HCT116 (cell line): ENCODE measurements around the gene MBTPS1. TPM values are rescaled to one million over a fixed set of nuclear protein-coding genes. Genes with fewer than 3 reads are reported as not detected.

ENCODE experiments used
- ATAC-seq: fragments of 200-7000 bp; cut with Tn5 transposase; 2 replicates; pipeline ENCODE4 v1.9.1; 2020; ENCODE audit warnings: mild to moderate bottlenecking, moderate library complexity
- BruUV-seq: library from RNA; stranded (reverse); fragments of 400-500 nt; replicated peaks from 2 replicates; lab custom pipeline; 2021; lab: Mats Ljungman, UMichigan
- CTCF ChIA-PET: fragments of 300-600 bp; sonication (Branson Sonifier 250); formaldehyde crosslinking; loops from one replicate; lab custom pipeline; 2021; ENCODE audit warnings: antibody characterized with exemption; lab: Charles Lee
- POLR2A ChIA-PET: fragments of 300-600, 350-600 bp; sonication (Branson Sonifier 250); formaldehyde crosslinking; loops from one replicate; lab custom pipeline; 2021; ENCODE audit warnings: antibody characterized with exemption; lab: Charles Lee
- RAD21 ChIA-PET, 2 experiments: fragments of 300-600 bp; sonication (Branson Sonifier 250); formaldehyde crosslinking; loops; one replicate each; lab custom pipeline; 2023; ENCODE audit warnings: low total read pairs in 2 of 2; ENCODE audit not compliant: uncharacterized antibody in 2 of 2, unreplicated experiment in 2 of 2, low non-redundant PET in 1 of 2; lab: Charles Lee
- DNase-seq: peaks from one replicate; pipeline ENCODE4 v3.0.0-alpha.2; 2010; ENCODE audit warnings: low read depth, low spot score
- H2AFZ ChIP-seq: fragments of 200-600 bp; shearing (Covaris generic), sonication (generic); 2 replicates; pipeline ENCODE4 v1.6.1; 2017; ENCODE audit warnings: low read depth, mixed run types, mixed read lengths, antibody characterized with exemption, low read length; ENCODE audit not compliant: poor library complexity, severe bottlenecking
- H3K27ac ChIP-seq: 2 replicates; pipeline ENCODE4 v1.5.1; 2012; ENCODE audit warnings: low read depth, low read length
- H3K27me3 ChIP-seq: fragments of 200-600 bp; sonication (generic); 2 replicates; pipeline ENCODE4 v1.6.1; 2016; ENCODE audit warnings: mixed run types, low read length, mixed read lengths; ENCODE audit not compliant: insufficient read depth
- H3K36me3 ChIP-seq, 2 experiments: fragments of 200-500 bp in 1 of 2; fragments of 200-600 bp in 1 of 2; sonication (Bioruptor generic) in 1 of 2; sonication (generic) in 1 of 2; 2 replicates each; pipeline versions ENCODE4 v1.5.1 to v1.6.1; 2014 to 2016; ENCODE audit warnings: low read length in 2 of 2, inconsistent platforms in 1 of 2, mixed read lengths in 1 of 2, mixed run types in 1 of 2; ENCODE audit not compliant: insufficient read depth in 2 of 2, control insufficient read depth in 1 of 2
- H3K4me1 ChIP-seq, 2 experiments: fragments of 200-600 bp in 1 of 2; sonication (generic) in 1 of 2; 2 replicates each; pipeline versions ENCODE4 v1.5.1 to v1.6.1; 2012 to 2017; ENCODE audit warnings: low read length in 2 of 2, inconsistent platforms in 1 of 2, mild to moderate bottlenecking in 1 of 2, mixed read lengths in 1 of 2, mixed run types in 1 of 2, moderate library complexity in 1 of 2; ENCODE audit not compliant: insufficient read depth in 2 of 2, control insufficient read depth in 1 of 2
- H3K4me2 ChIP-seq: fragments of 200-600 bp; sonication (generic); 2 replicates; pipeline ENCODE4 v1.6.1; 2017; ENCODE audit warnings: mixed run types, low read length, mixed read lengths
- H3K4me3 ChIP-seq, 2 experiments: fragments of 200-600 bp in 1 of 2; sonication (generic) in 1 of 2; replicated peaks in 1 of 2; 2 replicates each; pipeline ENCODE4 v1.5.1; 2011 to 2016; ENCODE audit warnings: low read length in 2 of 2, control low read depth in 1 of 2, low read depth in 1 of 2, mild to moderate bottlenecking in 1 of 2, mixed read lengths in 1 of 2, mixed run types in 1 of 2
- H3K79me2 ChIP-seq: fragments of 200-600 bp; sonication (generic); 2 replicates; pipeline ENCODE4 v1.6.1; 2017; ENCODE audit warnings: mild to moderate bottlenecking, mixed run types, low read length, moderate library complexity, mixed read lengths; ENCODE audit not compliant: insufficient read depth
- H3K9ac ChIP-seq: fragments of 200-600 bp; sonication (generic); 2 replicates; pipeline ENCODE4 v1.6.1; 2016; ENCODE audit warnings: low read length, mixed read lengths
- H3K9me2 ChIP-seq: fragments of 200-600 bp; sonication (generic), shearing (Covaris generic); 2 replicates; pipeline ENCODE4 v1.6.1; 2017; ENCODE audit warnings: mixed run types, mild to moderate bottlenecking, moderate library complexity; ENCODE audit not compliant: insufficient read depth
- H3K9me3 ChIP-seq, 2 experiments: fragments of 200-500 bp in 1 of 2; fragments of 200-600 bp in 1 of 2; sonication (Bioruptor generic) in 1 of 2; sonication (generic) in 1 of 2; 2 replicates each; pipeline ENCODE4 v1.6.1; 2014 to 2017; ENCODE audit warnings: low read length in 2 of 2, mixed read lengths in 2 of 2, inconsistent platforms in 1 of 2, low read depth in 1 of 2, mild to moderate bottlenecking in 1 of 2, mixed run types in 1 of 2, moderate library complexity in 1 of 2; ENCODE audit not compliant: control insufficient read depth in 1 of 2, insufficient read depth in 1 of 2
- H4K20me1 ChIP-seq: fragments of 200-600 bp; sonication (generic), shearing (Covaris generic); 2 replicates; pipeline ENCODE4 v1.6.1; 2017; ENCODE audit warnings: mixed run types, mild to moderate bottlenecking, moderate library complexity; ENCODE audit not compliant: insufficient read depth
- CBX3 ChIP-seq: IDR thresholded peaks from 2 replicates; pipeline ENCODE4 v1.6.1; 2012; ENCODE audit warnings: low read depth
- CEBPB ChIP-seq: IDR thresholded peaks from 2 replicates; pipeline ENCODE4 v1.6.1; 2012; ENCODE audit warnings: low read depth
- CTCF ChIP-seq, 3 experiments: fragments of 200-600 bp in 1 of 3; sonication (generic) in 1 of 3; IDR thresholded peaks in 2 of 3; conservative IDR thresholded peaks in 1 of 3; 2 replicates each; pipeline ENCODE4 v1.5.1; 2012 to 2017; ENCODE audit warnings: low read depth in 2 of 3, low read length in 2 of 3, antibody characterized with exemption in 1 of 3, borderline replicate concordance in 1 of 3, control low read depth in 1 of 3, mild to moderate bottlenecking in 1 of 3, mixed read lengths in 1 of 3, mixed run types in 1 of 3, moderate library complexity in 1 of 3; ENCODE audit not compliant: insufficient read depth in 1 of 3
- EGR1 ChIP-seq: IDR thresholded peaks from 2 replicates; pipeline ENCODE4 v1.6.1; 2012; ENCODE audit warnings: low read depth
- ELF1 ChIP-seq: IDR thresholded peaks from 2 replicates; pipeline ENCODE4 v1.6.1; 2012; ENCODE audit warnings: low read depth, borderline replicate concordance
- EZH2 ChIP-seq: fragments of 200-600 bp; sonication (generic); IDR thresholded peaks from 2 replicates; pipeline ENCODE4 v1.6.1; 2017; ENCODE audit warnings: antibody characterized with exemption, mixed run types
- EZH2phosphoT487 ChIP-seq: fragments of 200-600 bp; IDR thresholded peaks from 2 replicates; pipeline ENCODE4 v1.6.1; 2018; ENCODE audit warnings: antibody characterized with exemption, borderline replicate concordance
- POLR2A ChIP-seq: IDR thresholded peaks from 2 replicates; pipeline ENCODE4 v1.7.0; 2011; ENCODE audit warnings: borderline replicate concordance; ENCODE audit not compliant: insufficient read depth, insufficient read length; ENCODE audit errors: extremely low read depth
- SRF ChIP-seq: IDR thresholded peaks from 2 replicates; pipeline ENCODE4 v1.6.1; 2012; ENCODE audit warnings: low read depth
- YY1 ChIP-seq: IDR thresholded peaks from 2 replicates; pipeline ENCODE4 v1.6.1; 2011; ENCODE audit warnings: low read length, low read depth, moderate library complexity, mild to moderate bottlenecking; ENCODE audit not compliant: insufficient replicate concordance; ENCODE audit errors: extremely low read depth
- ZNF274 ChIP-seq: fragments of 200-500 bp; sonication (Bioruptor generic); IDR thresholded peaks from 2 replicates; pipeline ENCODE4 v1.6.1; 2014; ENCODE audit warnings: mild to moderate bottlenecking, low read depth, low read length, inconsistent platforms
- intact Hi-C: fragments of 100-400 bp; cut with micrococcal nuclease; formaldehyde crosslinking; loops from 2 replicates; pipeline ENCODE4 v1.10.0; 2022
- total RNA-seq: library from RNA; stranded (reverse); gene quantifications from one replicate; pipeline ENCODE4 v1.2.1, GENCODE V29; 2021; ENCODE audit not compliant: unreplicated experiment
- TF ChIP-seq, protein P1 (sequence below): IDR thresholded peaks from 2 replicates; pipeline ENCODE4 v1.6.1; 2012; ENCODE audit warnings: low read depth
- TF ChIP-seq, protein P2 (sequence below): IDR thresholded peaks from 2 replicates; pipeline ENCODE4 v1.6.1; 2011; ENCODE audit warnings: mild to moderate bottlenecking, low read length, moderate library complexity; ENCODE audit not compliant: insufficient replicate concordance; ENCODE audit errors: extremely low read depth

Gene MBTPS1
- total RNA-seq, 1 experiment from 2014 or later, result 111 TPM

GRCh38 chr16:84059111-84059510 is 57.6 kb downstream of the MBTPS1 start:
- ChIA-PET CTCF (interaction anchor here (0.6 to 1.0 kb wide), 3 partner anchors 9 to 101 kb away, joined by 3 read pairs; no protein-coding TSS in a partner anchor), RAD21 (no interaction called here)

More at GRCh38 chr16:84059111-84059510, 57.6 kb downstream of the MBTPS1 start:
- no peak for ATAC-seq
- no peak overlapping the region for H2AFZ ChIP-seq
- no peak overlapping the region for H3K4me2 ChIP-seq
- no TSS peak for BruUV-seq
- no peak overlapping the region for H3K4me3 ChIP-seq
- TF ChIP-seq EGR1 (no peak), ELF1 (no peak), CBX3 (no peak), CEBPB (no peak), CTCF (IDR thresholded peaks at IDR 0.05 in 2 of 3, conservative IDR thresholded peaks at IDR 0.05 in 1 of 3; ENCODE audit: borderline replicate concordance in 1 of 3, insufficient read depth in 1 of 3, low read depth in 2 of 3, low read length in 2 of 3) (no peak), POLR2A (no peak), YY1 (no peak), ZNF274 (no peak), SRF (no peak), EZH2 (no peak), EZH2phosphoT487 (no peak)
- TF ChIP-seq, protein P1, sequence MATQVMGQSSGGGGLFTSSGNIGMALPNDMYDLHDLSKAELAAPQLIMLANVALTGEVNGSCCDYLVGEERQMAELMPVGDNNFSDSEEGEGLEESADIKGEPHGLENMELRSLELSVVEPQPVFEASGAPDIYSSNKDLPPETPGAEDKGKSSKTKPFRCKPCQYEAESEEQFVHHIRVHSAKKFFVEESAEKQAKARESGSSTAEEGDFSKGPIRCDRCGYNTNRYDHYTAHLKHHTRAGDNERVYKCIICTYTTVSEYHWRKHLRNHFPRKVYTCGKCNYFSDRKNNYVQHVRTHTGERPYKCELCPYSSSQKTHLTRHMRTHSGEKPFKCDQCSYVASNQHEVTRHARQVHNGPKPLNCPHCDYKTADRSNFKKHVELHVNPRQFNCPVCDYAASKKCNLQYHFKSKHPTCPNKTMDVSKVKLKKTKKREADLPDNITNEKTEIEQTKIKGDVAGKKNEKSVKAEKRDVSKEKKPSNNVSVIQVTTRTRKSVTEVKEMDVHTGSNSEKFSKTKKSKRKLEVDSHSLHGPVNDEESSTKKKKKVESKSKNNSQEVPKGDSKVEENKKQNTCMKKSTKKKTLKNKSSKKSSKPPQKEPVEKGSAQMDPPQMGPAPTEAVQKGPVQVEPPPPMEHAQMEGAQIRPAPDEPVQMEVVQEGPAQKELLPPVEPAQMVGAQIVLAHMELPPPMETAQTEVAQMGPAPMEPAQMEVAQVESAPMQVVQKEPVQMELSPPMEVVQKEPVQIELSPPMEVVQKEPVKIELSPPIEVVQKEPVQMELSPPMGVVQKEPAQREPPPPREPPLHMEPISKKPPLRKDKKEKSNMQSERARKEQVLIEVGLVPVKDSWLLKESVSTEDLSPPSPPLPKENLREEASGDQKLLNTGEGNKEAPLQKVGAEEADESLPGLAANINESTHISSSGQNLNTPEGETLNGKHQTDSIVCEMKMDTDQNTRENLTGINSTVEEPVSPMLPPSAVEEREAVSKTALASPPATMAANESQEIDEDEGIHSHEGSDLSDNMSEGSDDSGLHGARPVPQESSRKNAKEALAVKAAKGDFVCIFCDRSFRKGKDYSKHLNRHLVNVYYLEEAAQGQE, result no peak
- TF ChIP-seq, protein P2, sequence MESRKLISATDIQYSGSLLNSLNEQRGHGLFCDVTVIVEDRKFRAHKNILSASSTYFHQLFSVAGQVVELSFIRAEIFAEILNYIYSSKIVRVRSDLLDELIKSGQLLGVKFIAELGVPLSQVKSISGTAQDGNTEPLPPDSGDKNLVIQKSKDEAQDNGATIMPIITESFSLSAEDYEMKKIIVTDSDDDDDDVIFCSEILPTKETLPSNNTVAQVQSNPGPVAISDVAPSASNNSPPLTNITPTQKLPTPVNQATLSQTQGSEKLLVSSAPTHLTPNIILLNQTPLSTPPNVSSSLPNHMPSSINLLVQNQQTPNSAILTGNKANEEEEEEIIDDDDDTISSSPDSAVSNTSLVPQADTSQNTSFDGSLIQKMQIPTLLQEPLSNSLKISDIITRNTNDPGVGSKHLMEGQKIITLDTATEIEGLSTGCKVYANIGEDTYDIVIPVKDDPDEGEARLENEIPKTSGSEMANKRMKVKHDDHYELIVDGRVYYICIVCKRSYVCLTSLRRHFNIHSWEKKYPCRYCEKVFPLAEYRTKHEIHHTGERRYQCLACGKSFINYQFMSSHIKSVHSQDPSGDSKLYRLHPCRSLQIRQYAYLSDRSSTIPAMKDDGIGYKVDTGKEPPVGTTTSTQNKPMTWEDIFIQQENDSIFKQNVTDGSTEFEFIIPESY, result no peak
- DNase-seq, result no peak
- no peak overlapping the region for H3K9ac ChIP-seq
- intact Hi-C loops, result no loop called here
- POLR2A ChIA-PET, result no interaction called here
- H3K4me1 ChIP-seq, result peaks cover 0 to 3% of the 10 kb centered on the region in 2 experiments; a peak in 1 of 4 replicates
- no peak overlapping the region for H3K27ac ChIP-seq
- H3K27me3 ChIP-seq, result no peaks in the 10 kb centered on the region
- H3K79me2 ChIP-seq, result no peaks in the 10 kb centered on the region
- peaks cover 37 to 56% of the 10 kb centered on the region in 2 experiments for H3K36me3 ChIP-seq
- no peaks in the 10 kb centered on the region for H4K20me1 ChIP-seq
- H3K9me2 ChIP-seq, result no peaks in the 10 kb centered on the region
- no peaks in the 10 kb centered on the region for H3K9me3 ChIP-seq
